Left lobe of liver (tissue), 2 donors: ENCODE data around the gene CLPTM1L. TPM values are rescaled to one million over a fixed set of nuclear protein-coding genes. Genes with fewer than 3 reads are reported as not detected.

ENCODE experiments used
- ATAC-seq: fragments of 200-7000 bp; cut with Tn5 transposase; one replicate; pipeline ENCODE4 v1.9.1; 2020; ENCODE audit warnings: mild to moderate bottlenecking, moderate library complexity
- DNase-seq: peaks from one replicate; pipeline ENCODE4 v3.0.0-alpha.2; 2020; ENCODE audit warnings: low spot score
- total RNA-seq: library from RNA; stranded (reverse); gene quantifications from one replicate; pipeline ENCODE4 v1.2.1, GENCODE V29; 2021
- donor health status: DM: no; HTN: no; CAD: no; lungs with moderate emphysema.
- donor health status: DM: no; HTN: yes; CAD: no.

CLPTM1L gene
- total RNA-seq, 1 donor from 2014 or later = 147 TPM

DNA sequence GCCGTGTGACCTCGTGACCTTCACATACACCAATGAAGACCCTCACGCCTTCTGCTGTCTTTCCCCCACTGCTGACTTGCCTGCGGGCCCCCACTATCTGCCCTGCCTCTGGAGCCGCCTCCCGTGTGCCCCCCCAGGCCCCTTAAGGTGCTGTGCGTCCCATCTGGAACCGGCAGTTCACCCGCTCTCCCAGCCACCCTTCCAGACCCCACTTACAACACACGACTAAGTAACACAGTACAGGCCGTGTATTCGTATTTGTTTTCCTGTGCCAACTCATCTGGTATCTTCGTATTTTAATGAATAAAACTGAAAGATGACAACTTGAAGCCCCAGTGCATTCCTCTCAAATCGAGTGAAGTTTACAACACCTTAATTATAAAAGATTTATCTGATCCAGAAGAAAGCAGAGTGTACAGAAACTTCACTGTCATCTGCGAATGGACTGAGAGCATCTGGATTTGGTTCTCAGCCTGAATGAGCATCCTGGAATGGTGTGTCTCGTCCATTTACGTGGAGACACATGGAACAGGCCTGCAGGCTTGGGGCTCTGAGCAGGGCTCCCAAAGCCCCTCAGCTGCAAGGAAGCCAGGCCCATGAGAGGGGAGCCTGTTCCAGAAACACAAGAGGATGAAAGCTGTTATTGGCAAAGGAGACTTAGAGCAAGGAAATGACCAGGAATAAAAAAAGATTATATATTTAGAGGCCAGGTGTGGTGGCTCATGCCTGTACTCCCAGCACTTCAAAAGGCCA is 28.1 kb downstream of the CLPTM1L start:
- DNase-seq (peak; percentile 12), ATAC-seq (no peak)

DNA sequence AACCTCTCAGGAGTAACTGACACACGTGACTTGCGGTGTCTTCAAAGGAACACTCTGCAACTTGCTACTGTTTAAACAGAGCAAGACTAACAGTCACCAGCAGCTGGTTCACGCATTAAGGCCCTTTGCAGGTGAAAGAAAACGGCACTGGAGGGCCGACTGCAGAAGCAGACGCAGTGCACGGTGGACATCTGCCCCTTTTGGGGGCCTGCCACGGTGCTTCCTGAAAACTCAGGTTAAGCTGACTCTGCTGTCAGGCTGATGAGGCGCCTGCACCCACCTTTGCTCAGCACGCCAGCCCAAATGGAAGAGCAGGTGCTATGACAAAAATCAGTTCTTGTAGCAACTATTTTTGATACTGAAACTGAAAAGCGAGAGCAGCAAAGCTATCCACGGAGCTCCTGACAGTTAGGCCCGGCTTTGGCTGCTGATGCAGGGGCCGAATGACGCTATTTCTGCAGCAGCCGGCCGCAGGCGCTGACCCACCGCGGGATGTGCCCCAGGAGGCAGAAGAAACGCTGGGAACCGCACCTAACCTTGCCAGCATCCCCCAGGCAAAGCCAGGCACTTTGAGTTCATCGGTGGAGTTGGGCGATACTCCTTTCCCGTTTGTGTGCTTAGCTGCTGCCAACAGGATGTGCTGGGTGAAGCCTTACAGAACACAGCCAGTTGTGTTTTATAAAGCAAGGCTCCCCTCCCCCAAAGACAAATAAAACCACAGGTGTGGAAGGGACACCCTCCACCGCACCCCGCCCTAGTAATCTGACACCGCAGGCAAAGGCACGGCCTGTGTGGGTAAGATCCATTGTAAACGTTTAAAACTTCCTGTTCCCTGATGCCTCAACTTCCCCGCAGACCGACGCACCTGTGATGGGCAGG is 29.0 kb downstream of the CLPTM1L start:
- ATAC-seq (peak; percentile 90), DNase-seq (peak; percentile 78)

DNA sequence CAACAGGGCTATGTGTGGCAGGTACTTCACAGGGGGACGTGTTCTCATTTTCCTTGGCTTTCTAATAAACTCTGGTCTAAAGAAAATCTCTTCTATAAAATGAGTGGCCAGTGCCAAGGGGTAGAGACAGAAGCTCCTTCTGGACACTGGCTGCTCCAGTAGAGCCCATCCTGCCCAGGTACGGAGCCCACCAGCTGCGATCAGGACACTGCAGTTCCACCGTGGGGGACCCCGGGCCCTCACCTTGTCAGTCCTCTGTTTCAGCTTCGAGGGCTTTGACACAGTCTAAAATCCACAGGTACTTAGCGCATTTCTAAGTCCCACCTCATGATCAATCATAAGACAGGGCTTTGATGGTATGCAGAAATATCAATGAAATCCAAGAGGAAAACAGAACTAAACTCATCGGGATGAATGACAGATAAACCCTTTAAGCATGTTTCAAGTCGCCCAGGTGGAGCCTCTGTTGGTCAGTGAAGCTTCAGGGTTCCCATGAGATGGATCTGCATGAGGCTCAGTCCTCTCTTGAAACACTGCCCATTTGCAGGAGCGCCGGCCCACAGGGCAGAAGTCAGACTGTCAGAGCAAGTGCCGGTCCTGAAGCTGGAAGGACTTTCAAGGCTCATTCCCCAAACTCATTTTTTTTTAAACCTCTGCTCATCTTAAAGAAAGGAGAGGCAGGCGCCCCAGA is 29.7 kb downstream of the CLPTM1L start:
- DNase-seq (peak; percentile 37), ATAC-seq (peak; percentile 52)

DNA sequence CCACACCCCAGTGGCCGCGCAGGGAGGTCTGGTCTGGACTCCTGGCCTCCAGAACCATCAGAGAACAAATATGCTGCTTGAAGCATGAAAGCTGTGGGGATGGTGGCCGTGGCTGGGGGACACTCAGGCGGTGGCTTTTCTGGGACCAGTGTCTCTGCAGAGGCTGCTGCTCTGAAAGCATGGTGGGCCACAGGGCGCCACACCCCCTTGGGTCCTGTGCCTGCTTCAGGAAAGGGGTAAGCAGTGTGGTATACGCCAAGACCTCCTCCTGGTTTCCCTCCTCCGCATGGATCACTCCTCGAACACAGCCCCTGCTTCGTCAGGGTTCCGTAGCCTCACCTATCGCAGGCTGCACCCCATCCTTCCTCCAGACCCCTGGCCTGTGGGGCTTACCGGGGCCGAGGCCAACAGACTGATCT is 30.3 kb downstream of the CLPTM1L start:
- no peak for ATAC-seq
- peak; percentile 36 for DNase-seq

DNA sequence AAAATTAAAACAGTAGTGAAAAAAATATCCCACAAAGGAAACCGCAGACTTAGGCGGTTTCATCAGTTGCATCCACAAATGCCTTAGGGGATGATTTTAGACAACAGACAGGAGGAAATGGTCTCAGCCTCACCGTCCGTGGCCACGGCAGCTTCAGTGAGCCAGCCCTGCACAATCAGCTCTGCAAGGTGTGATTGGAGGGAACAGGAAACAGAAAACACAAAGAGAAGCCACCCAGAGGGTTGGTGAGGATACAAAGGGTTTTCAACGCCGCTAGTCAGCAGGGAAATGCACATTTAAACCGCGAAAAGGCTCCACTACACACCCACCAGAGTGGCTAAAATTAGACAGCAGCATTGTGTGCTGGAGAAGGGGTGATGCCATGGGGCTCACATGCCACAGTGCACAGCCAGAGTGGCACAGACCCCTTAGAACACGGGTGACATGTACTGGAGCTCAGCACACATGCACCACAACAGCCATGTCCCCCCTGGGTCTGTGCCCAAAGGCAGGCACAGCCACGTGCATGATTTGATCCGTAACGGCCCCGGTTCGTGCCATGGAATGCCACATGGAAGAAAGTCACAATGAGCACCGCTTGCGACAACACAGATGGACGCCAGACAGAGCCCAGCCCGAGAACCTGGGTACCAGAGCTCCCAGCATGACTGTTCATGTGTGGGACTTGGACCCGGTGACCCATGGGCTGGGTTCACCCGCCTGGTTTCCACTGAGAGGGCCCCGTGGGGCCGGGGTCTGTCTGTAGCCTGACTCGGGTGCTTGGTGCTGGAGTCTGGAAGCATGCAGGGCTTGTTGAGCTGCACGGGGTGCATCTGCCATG is 31.7 kb downstream of the CLPTM1L start:
- no peak for ATAC-seq
- peak; percentile 41 for DNase-seq

DNA sequence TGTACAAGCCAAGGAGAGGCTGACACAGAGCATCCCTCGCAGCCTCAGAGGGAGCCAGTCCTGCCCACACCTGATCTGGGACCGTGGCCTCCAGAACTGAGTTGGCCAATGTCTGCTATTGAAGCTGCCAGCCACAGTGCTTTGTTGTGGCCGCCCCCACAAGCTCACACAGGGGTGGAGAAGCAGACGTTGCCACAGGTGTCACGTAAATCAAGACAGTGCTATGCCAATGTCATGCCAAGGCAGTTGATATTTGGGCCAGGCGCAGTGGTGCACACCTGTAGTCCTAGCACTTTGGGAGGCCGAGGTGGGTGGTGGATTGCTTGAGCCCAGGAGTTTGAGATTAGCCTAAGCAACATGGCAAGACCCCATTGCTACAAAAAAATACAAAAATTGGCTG is 32.7 kb downstream of the CLPTM1L start:
- DNase-seq = peak; percentile 21
- no peak for ATAC-seq

DNA sequence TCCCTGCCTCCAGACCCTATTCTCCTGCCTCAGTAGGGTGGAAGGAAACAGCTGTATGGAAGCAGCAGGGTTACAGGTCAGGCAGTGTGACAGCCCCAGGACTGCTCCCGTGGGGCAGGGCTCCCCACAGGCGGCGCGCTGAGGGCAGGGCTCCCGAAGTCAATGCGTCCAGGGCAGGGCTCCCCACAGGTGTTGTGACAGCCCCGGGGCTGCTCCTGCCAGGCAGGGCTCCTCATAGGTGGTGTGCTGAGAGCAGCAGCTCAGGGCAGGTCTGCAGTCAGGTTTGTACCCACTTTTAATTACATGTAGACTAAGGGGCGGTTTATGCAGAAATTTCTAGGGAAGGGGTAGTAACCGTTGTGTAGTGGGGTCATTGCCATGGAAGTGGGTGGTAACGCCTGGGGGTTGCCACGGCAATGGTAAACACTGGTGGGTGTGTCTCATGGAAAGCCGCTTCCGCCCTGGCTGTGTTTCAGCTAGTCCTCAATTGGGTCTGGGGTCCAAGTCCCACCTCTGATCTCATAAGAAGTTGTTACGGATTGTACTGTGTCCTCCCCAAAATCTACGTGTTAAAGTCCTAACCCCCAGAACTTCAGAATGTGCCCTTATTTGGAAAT is 33.4 kb downstream of the CLPTM1L start:
- ATAC-seq (no peak), DNase-seq (peak; percentile 35)

DNA sequence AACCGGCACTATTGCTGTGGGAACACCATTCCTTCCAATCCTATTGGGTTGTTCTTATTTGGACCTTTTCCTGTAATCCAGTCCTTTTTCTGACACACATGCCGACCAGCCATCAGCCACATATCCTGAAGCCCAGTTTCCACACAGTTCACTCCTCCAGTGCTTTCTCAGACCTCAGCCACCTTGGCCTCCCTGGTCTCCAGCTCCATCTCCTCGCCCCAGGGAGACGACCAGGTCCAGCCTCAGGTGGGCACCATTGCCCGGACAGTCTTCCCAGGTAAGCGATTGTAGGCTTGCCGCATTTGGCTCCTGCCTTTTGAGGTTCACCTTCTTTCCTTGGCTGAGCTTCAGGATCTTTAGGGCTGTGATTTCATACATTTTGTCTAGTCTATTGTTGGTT is 34.8 kb downstream of the CLPTM1L start:
- ATAC-seq = no peak
- DNase-seq = peak; percentile 19

DNA sequence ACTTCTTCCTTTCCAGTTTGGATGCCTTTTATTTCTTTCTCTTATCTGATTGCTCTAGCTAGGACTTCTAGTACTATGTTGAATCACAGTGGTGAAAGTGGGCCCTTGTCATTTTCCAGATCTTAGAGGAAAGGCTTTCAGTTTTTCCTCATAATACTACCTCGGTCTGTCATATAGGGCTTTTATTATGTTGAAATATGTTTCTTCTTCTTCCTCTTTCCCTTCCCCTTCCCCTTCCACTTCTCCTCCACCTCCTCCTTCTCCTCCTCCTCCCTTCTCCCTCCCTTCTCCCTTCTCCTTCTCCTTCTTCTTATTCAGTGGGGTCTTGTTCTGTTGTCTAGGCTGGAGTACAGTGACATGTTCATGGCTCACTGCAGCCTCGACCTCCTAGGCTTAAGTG is 40.9 kb downstream of the CLPTM1L start:
- ATAC-seq (no peak), DNase-seq (no peak)

DNA sequence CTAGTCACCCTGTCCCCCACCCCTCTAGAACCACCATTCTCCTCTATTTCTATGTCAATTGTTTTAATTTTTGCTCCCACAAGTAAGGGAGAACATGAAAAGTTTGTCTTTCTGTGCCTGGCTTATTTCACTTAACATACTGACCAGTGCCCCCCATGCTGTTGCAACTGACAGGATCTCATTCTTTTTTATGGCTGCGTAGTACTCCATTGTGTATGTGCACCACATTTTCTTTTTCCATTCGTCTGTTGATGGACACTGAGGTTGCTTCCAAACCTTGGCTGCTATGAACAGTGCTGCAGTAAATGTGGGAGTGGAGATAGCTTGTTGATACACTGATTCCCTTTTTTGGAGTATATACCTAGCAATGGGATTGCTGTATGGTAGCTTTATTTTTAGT is 42.6 kb downstream of the CLPTM1L start:
- DNase-seq (no peak), ATAC-seq (no peak)

DNA sequence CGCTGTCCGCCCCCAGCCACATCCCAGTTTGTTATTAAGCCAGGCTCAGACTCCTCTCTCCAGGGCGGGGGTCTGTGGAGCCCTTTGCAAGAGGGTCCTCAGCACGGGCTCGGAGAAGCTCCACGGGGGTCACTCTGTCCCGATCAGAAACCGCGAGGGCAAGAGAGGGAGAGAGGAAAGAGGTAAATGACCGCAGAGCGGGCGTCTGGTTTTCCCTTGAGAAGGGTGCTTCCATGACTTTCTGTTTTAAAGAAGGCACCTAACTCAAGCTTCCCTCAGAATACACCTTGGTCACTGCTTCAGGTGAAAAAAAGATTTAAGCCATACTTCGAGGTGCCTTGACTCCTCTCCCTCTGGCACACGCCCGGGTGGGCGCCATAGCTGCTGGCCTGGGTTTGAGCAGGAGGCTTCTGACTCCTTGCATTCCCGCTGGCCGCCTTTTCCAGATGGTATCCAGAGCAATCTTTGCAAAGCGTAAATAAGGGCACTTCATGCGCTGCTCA is 44.3 kb downstream of the CLPTM1L start:
- no peak for ATAC-seq
- peak; percentile 40 for DNase-seq

DNA sequence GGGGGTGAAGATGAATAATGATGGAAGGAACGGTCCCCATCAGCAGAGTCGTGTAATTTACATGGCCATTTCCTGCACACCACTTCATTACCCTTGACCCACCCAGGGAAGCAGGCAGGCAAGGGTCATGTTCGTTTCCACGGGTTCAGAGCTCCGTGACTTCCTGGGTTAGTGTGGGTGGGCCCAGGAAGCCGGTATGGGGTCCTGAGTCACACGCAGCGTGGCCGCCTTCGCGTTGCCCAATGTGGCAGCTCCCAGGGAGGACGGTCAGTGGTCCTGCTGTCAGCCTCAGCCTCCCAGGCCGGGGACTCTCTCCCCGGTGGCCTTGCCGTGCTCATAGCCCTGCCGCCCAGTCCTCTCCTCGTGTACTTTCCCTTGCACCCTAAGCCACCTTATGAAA is 44.9 kb downstream of the CLPTM1L start:
- DNase-seq = no peak
- ATAC-seq = no peak

DNA sequence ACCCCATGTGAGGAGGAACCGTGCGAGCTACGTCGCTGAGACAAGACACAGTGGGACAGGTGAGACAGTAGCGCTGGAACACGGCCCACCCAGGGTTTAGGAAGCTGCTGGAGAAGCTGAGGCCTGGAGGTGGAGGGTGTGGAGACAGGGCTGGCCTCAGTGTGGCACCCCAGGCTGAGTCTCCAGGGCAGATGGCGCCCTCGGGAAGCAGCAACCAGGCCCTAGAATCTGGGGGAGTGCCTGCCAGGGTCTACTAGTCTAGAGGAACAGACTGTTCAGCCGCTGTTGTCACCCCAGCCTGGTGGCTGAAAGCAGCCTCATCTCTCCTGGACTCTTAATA is 45.4 kb downstream of the CLPTM1L start:
- DNase-seq (no peak), ATAC-seq (no peak)

DNA sequence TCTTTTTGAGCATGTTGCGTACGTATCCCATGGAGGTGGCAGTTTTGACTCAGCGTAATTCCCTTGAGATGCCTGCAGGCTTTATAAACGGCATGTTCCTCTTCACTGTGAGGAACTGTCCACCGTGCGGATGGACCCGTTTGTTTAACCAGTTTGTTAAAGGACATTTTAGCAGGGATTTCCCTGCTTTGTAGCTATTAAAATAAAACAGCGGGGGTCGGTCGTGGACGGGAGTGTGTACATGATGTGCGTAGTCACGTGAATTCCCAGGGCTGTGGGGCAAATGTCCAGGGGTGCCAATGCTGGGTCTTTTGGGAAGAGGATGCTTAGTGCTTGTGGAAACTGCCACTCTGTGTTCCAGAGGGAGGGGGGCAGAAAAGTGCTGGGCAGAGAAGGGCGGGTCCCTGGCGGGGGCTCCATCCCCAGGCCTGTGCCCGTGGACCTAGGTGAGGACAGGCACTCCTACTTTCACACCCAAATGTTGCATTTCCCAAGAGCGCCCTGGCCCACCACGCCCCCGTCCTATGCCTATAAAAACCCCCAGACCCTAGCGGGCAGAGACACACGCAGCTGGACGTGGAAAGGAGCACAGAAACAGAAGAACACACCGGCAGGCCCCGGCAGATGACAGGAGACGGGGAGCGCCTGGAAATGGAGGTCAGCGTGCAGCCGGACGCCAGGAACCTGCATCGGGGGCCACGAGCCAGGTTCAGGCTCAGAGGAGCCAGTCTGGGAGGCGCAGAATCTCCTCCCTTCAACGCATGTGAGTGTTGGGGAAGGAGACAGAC is 46.0 kb downstream of the CLPTM1L start:
- ATAC-seq = no peak
- DNase-seq = peak; percentile 35

DNA sequence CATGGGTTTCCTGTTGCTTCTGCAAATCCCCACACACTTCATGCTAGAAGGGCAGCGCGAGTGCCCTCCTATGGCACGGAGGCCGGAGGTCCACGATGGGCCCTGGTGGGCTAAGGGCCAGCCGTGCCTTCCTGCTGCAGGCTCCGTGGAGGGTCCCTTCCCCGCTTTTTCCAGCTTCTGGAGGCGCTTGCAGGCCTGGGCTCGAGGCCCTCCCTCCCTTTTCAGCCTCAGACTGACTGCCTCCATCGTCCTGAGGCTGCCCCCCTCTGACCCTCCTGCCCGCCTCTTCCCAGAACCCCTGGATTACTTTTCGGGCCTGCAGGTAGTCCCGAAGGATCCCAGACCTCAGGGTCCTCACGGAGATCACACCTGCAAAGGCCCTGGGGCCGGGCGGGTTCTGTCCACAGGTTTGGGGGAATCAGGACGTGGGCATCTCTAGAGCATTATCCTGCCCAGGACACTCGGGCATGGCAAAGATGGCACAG is 46.8 kb downstream of the CLPTM1L start:
- no peak for ATAC-seq
- DNase-seq = peak; percentile 32

DNA sequence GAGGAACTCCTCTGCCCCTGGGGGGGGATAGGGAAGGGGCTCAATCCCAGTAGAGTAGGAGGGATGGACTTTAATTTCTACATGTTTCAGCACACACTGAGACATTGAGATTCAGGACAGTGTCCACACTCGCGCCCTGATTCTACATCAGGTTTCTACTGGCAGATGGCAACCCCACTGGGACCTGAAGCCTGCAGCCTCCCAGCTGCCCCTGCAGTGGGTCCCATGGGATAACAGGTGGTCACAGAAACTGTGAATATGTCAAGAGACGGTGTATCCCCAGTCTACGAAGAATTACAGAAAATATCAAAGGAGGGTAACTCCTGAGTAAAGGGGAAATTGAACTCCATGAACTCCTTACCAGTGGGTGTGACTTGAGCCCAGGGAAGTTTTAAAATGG is 47.7 kb downstream of the CLPTM1L start:
- ATAC-seq (no peak), DNase-seq (peak; percentile 10)

DNA sequence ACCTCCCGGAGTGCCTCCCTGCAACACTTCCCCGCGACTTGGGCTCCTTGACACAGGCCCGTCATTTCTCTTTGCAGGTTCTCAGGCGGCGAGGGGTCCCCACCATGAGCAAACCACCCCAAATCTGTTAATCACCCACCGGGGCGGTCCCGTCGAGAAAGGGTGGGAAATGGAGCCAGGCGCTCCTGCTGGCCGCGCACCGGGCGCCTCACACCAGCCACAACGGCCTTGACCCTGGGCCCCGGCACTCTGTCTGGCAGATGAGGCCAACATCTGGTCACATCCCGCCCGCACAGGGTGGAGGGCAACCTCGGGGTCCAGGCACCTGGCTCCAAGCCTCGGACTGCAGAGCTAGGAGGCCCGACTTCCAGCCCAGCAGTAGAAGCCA is 49.3 kb downstream of the CLPTM1L start:
- DNase-seq (peak; percentile 28), ATAC-seq (no peak)

DNA sequence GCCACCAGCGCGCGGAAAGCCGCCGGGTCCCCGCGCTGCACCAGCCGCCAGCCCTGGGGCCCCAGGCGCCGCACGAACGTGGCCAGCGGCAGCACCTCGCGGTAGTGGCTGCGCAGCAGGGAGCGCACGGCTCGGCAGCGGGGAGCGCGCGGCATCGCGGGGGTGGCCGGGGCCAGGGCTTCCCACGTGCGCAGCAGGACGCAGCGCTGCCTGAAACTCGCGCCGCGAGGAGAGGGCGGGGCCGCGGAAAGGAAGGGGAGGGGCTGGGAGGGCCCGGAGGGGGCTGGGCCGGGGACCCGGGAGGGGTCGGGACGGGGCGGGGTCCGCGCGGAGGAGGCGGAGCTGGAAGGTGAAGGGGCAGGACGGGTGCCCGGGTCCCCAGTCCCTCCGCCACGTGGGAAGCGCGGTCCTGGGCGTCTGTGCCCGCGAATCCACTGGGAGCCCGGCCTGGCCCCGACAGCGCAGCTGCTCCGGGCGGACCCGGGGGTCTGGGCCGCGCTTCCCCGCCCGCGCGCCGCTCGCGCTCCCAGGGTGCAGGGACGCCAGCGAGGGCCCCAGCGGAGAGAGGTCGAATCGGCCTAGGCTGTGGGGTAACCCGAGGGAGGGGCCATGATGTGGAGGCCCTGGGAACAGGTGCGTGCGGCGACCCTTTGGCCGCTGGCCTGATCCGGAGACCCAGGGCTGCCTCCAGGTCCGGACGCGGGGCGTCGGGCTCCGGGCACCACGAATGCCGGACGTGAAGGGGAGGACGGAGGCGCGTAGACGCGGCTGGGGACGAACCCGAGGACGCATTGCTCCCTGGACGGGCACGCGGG is 49.9 kb downstream of the CLPTM1L start, which contains the start of gene TERT:
Gene TERT, minus strand, starts transcription at position 234 of the 815 bp plus-strand sequence. Its CDS starts 79 bp downstream, at position 155.
- DNase-seq (peak; percentile 36), ATAC-seq (no peak)
